GM19397 (cell line): ENCODE data around the gene ETHE1.

ENCODE experiments used
- ATAC-seq: cut with Tn5 transposase; IDR thresholded peaks from one replicate; pipeline ENCODE4 v1.9.1; 2021; ENCODE audit warnings: mild to moderate bottlenecking, moderate library complexity; ENCODE audit not compliant: unreplicated experiment

The ETHE1 gene

GRCh38 chr19:43498233-43498842, 28.7 kb downstream of the ETHE1 start:
- no peak for ATAC-seq

DNA sequence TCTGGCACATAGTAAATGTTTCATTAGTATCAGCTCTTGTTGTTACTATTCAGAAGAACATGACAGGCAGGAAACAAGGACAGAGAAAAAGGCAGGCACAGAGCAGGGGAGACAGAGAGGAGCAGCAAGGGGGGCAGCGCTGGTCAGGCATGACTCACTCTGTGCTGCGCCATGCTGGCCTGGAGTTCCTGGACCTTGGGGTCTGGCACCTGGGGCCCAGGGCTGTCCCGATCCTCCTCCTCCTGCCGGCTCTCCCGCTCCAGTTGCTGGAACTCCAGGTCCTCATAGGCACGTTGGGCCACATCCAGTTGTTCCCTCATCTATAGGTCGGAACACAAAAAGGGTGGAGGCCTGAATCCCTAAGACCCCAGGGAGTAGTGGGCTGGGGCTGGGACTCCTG, 30.0 kb downstream of the ETHE1 start:
- no peak for ATAC-seq

DNA sequence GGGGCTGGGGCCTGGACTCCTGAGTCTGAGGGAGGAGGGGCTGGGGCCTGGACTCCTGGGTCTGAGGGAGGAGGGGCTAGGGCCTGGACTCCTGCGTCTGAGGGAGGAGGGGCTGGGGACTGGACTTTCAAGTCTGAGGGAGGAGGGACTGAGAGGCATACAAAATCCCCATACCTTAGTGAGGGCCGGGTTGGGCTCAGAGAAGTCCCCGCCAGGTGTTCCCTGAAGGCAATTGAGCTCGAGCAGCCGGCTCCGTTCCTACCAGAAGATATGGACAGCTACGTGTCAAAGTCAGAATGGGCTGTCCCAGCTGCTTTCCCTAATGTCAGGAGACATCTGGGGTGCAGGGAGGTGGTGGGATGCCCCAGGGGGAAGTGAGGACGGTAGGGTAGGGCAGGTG, 31.9 kb downstream of the ETHE1 start:
- ATAC-seq = no peak

DNA sequence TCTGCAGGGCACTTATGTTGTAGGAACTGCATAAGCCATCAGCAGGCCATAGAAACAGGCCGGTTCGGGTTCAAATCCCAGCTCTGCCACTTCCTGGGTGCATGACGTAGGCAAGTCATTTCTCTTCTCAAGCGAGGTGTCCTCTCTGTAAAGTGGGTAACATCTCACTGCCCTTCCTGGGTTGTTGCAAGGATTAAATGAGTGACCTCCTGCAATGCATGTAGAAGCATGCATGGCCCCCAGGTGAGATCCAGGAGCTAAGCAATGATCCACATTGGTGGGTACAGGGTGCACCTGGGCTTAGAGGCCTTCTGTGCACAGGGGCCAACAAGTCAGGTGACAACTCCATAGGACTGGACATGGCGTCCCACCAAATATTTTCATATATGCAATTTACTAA, 36.2 kb downstream of the ETHE1 start:
- no peak for ATAC-seq

DNA sequence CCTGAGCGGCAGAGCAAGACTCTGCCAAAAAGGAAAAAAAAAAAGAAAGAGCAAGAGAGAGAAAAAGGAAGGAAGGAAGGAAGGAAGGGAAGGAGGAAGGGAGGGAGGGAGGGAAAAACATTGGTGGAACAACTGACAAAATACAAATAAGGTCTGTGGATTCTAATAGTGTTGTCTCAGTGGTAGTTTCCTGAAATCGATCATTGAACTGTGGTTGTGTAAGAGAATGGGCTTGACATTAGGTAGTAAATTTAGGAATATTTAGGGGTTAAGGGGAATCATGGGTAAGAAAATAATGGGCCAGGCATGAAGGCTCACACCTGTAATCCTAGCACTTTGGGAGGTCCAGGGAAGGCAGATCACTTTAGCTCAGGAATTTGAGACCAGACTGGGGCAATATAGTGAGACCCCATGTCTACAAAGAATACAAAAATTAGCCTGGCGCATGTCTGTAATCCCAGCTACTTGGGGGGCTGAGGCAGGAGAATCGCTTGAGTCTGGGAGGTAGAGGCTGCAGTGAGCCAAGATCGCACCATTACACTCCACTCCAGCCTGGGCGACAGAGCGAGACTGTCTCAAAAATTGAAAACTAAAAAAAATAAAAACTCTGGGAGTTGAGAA, 36.9 kb downstream of the ETHE1 start:
- ATAC-seq = no peak

DNA sequence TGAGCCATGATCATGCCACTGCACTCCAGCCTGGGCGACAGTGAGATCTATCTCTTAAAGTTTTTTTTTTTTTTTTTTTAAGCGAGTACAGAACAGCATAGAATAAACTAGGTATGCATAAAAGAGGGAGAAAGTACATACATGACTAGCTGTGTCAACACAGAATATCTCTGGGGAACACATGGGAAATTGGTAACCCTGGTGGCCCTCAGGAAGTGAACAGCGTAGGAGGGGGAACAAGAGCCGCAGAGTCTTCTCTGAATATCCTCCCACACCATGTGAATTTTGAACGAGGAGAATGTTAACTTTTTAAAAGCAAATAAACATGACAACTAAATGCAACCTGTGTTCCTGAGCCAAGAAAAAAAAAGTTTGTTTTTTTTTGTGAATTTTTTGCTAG, 37.7 kb downstream of the ETHE1 start:
- no peak for ATAC-seq

- ATAC-seq = no peak
Observed at GRCh38 chr19:43488179-43488578, 38.8 kb downstream of the ETHE1 start.

DNA sequence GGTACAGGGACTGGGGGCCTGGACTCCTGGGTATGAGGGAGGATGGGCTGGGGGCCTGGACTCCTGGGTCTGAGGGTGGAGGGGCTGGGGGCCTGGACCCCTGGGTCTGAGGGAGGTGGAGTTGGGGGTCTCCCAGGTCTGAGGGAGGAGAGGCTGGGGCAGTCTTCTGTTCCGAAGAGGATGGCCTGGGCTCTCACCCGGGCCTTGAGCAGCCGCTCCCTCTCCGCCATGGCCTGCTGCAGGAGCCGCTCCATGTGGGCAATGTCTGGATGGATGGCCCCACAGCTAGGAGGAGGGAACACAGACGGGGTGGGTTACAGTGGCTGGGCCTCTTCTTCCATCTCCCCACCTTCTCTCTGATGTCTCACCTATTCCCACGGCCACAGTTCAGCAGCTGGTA, 40.6 kb downstream of the ETHE1 start:
- no peak for ATAC-seq

- no peak for ATAC-seq
Observed at GRCh38 chr19:43485951-43486350, 41.0 kb downstream of the ETHE1 start.

DNA sequence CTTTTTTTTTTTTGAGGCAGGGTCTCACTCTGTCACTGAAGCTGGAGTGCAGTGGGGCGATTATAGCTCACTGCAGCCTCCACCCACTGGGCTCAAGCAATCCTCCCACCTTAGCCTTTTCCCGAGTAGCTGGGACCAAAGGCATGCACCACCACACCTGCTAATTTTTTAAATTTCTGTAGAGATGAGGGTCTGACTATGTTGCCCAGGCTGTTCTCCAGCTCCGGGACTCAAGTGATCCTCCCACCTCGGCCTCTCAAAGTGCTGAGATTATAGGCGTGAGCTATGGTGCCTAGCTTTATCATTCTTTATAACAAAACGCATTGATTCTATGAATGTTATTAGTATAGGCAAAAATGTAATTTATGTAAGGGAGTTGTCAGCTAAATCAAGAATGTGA, 43.7 kb downstream of the ETHE1 start:
- ATAC-seq = no peak

- ATAC-seq = no peak
Observed at GRCh38 chr19:43482193-43482592, 44.8 kb downstream of the ETHE1 start.

DNA sequence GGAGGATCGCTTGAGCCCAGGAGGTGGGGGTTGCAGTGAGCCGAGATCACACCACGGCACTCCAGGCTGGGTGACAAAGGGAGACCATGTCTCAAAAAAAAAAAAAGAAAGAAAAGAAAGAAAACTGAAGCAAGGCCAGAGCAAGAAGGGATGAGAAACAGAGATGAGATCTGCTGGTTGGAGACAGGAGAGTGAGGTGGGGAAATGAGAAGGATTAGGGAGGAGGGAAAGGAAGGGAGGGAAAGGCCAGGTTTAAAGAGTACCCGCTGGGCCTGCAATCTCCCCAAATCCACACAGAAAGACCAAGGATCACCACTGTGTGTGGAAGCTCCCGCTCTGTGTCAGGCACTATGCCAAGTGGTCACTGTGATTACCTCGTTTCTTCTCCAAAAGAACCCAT, 45.3 kb downstream of the ETHE1 start:
- ATAC-seq = no peak

- ATAC-seq = no peak
Observed at GRCh38 chr19:43480574-43480973, 46.4 kb downstream of the ETHE1 start.

GRCh38 chr19:43479961-43480561, 46.9 kb downstream of the ETHE1 start:
- ATAC-seq = no peak

DNA sequence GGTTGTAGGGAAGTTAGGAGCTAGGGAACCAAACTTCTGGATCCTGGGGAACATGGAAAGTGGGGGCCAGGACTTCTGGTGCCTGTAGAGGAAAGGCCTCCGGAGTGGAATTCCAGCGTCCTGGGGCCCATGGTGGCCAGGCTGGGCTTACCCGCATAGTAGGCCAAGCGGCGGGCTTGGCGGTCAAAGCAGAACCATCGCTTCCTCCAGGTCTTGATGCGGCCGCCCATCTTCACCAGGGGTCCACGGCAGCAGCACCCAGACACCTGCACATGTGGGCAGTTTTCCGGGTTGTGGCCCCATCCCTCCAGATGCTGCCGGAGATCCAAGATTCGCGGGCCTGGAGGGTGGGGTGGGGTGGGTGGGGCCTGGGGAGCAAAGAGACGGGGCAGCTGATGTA, 47.8 kb downstream of the ETHE1 start:
- ATAC-seq = no peak

GRCh38 chr19:43478323-43478722, 48.7 kb downstream of the ETHE1 start:
- ATAC-seq = no peak

GRCh38 chr19:43476606-43477005, 50.4 kb downstream of the ETHE1 start:
- ATAC-seq = no peak

DNA sequence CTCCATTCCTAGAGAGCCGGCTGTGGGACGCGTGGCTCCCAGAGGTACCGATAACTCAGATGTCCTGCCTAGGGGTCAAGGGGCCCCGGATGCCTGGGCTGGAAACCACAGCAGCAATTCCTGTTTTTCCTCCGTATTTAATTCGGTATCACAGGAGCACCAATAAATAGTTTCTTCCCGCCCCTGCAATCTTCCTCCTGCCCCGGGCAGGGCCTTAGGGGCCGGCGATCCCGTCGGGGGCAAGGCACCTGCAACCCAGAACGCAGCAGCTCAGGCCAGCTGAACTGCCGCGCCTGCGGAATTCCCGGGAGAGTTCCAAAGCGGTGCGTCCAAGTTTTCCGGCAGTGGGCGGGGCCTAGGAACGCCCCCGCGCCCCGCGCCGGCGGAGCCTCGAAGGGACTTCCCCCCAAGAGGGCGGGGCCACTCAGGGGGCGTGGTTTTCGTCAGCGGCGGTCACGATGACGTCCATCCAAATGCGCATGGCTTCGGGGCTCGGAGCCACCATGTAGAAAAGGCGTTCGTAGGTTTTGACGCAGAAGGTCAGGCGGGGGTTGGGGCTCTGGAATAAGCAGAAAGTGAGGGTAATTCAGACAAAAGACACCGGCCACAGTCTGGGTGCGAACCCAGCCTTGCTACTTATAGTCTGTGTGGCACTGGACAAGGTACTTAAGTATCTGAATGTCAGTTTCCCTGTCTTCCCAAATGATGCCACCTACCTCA, 51.9 kb downstream of the ETHE1 start:
- ATAC-seq = no peak

DNA sequence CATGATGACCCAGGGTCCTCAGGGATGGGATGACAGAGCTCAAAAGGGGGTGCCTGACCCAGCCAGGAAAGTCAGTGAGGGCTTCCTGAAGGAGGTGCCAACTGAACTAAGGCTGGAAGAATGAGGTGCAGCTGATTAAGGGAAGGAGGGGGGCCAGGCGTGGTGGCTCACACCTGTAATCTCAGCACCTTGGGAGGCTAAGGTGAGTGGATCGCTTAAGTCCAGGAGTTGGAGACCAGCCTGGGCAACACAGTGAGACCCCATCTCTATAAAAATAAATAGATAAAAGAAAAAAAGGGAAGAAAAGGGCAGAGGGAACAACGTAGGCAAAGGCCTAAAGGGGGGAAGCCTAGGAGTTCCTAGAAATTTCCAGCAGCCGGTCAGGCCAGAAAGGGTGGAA, 52.5 kb downstream of the ETHE1 start:
- no peak for ATAC-seq

DNA sequence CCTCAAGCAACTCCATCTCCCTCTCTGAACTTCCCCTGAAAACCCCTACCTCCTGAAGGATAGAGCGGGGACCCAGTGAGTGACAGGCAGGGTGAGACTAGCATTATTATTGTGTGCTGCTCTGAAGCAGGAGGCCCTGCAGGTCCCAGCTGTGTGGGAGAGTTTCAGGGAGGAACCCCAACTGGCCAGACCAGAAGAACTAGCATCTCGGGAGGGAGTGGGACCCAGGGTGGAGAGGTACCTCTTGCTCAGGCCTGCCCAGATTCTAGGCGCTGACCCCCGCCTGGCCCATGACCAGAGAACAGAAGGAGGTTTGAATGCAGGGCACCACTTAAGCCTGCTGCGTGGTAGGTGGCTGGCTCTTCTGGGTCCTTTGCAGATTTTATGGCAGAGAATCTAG, 55.9 kb downstream of the ETHE1 start:
- ATAC-seq = no peak

DNA sequence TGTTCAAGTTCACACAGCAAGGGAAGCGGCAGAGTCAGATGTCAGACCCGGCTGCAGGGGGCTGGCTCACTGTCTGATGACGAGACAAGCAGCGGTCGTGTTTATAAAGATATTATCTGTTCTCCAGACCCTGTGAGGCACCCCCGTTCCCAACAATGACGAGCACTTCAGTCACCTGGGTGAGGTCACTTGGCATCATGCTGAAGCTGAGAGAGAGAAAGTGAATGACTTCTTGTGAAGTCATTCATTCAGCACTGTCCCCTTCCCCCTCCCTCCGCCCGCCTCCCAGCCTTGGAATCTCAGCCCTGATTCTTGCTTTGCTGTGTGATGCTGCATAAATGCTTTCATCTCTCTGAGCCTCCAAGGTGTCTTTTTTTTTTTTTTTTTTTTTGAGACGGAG, 56.7 kb downstream of the ETHE1 start:
- no peak for ATAC-seq

DNA sequence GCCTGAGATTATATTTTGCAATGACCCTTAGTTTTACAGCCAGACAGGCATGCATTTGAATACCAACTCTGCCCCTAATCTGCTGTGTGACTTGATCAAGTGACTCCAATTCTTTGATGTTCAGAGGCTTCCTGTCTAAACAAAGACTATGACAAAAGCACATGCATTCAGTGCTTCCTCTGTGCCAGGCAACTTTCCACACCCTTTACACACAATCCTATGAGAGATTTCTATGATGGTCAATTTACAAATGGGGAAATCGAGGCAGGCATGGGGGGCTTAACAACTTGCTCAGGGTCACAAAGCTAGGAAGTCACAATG, 57.9 kb downstream of the ETHE1 start:
- no peak for ATAC-seq
